WTC11 (cell line): ENCODE results near the gene FAM217A. TPM values are rescaled to one million over a fixed set of nuclear protein-coding genes. Genes with fewer than 3 reads are reported as not detected.

Experiments used
- ATAC-seq: fragments of 200-7000 bp; cut with Tn5 transposase; 2 replicates; pipeline ENCODE4 v1.10.0; 2021; ENCODE audit warnings: mild to moderate bottlenecking, moderate library complexity
- CTCF ChIA-PET: fragments of 300-600 bp; sonication (Branson Sonifier 250); formaldehyde crosslinking; loops from one replicate; lab custom pipeline; 2021; ENCODE audit warnings: antibody characterized with exemption; lab: Charles Lee
- POLR2A ChIA-PET: fragments of 350-600 bp; sonication (Branson Sonifier 250); formaldehyde crosslinking; loops from one replicate; lab custom pipeline; 2021; ENCODE audit warnings: antibody characterized with exemption; lab: Charles Lee
- DNase-seq: peaks from one replicate; pipeline ENCODE4 v3.0.0; 2021; ENCODE audit warnings: low spot score
- H3K27ac Mint-ChIP-seq: 2 replicates; pipeline ENCODE4 v1.8.0; 2021; ENCODE audit warnings: mixed read lengths
- H3K27me3 Mint-ChIP-seq: 2 replicates; pipeline ENCODE4 v1.8.0; 2021; ENCODE audit warnings: low read depth, mild to moderate bottlenecking, moderate library complexity, mixed read lengths
- H3K36me3 Mint-ChIP-seq: 2 replicates; pipeline ENCODE4 v1.8.0; 2021; ENCODE audit warnings: mixed read lengths
- H3K4me1 Mint-ChIP-seq: 2 replicates; pipeline ENCODE4 v1.8.0; 2022; ENCODE audit warnings: mixed read lengths
- H3K4me3 Mint-ChIP-seq: 2 replicates; pipeline ENCODE4 v1.8.0; 2021; ENCODE audit warnings: mild to moderate bottlenecking, moderate library complexity, mixed read lengths
- H3K9me3 Mint-ChIP-seq: 2 replicates; pipeline ENCODE4 v1.8.0; 2021; ENCODE audit warnings: mixed read lengths
- ATF2 ChIP-seq: sonication (generic); formaldehyde crosslinking; IDR thresholded peaks from 2 replicates; pipeline ENCODE4 v1.8.1; 2022; ENCODE audit warnings: low read depth, missing genetic modification reagents, borderline replicate concordance
- CBFB ChIP-seq: sonication (generic); formaldehyde crosslinking; IDR thresholded peaks from 2 replicates; pipeline ENCODE4 v1.8.1; 2022; ENCODE audit warnings: mild to moderate bottlenecking, low read depth, missing genetic modification reagents
- CDX4 ChIP-seq: fragments of 250-450 bp; sonication (Bioruptor Pico); IDR thresholded peaks from 2 replicates; pipeline ENCODE4 v1.9.0; 2021; ENCODE audit warnings: moderate library complexity, mild to moderate bottlenecking, inconsistent platforms, borderline replicate concordance
- CTCF ChIP-seq: fragments of 200-600 bp; IDR thresholded peaks from 2 replicates; pipeline ENCODE4 v1.8.0; 2022; ENCODE audit warnings: antibody characterized with exemption
- E2F5 ChIP-seq: sonication (generic); formaldehyde crosslinking; IDR thresholded peaks from 2 replicates; pipeline ENCODE4 v1.8.1; 2022; ENCODE audit warnings: mild to moderate bottlenecking, moderate library complexity, missing genetic modification reagents
- HMGA2 ChIP-seq: fragments of 250-450 bp; sonication (Bioruptor Pico); IDR thresholded peaks from 2 replicates; pipeline ENCODE4 v1.4.0; 2021; ENCODE audit warnings: mild to moderate bottlenecking, moderate library complexity
- IRF2 ChIP-seq: sonication (generic); formaldehyde crosslinking; IDR thresholded peaks from 2 replicates; pipeline ENCODE4 v1.8.0; 2022; ENCODE audit warnings: low read depth, missing genetic modification reagents, borderline replicate concordance
- NFATC4 ChIP-seq: fragments of 250-450 bp; sonication (Bioruptor Pico); IDR thresholded peaks from 2 replicates; pipeline ENCODE4 v1.9.0; 2021; ENCODE audit warnings: mild to moderate bottlenecking
- NR1H2 ChIP-seq: sonication (generic); formaldehyde crosslinking; IDR thresholded peaks from 2 replicates; pipeline ENCODE4 v1.9.0; 2021; ENCODE audit warnings: mild to moderate bottlenecking, moderate library complexity, missing genetic modification reagents
- PRRX2 ChIP-seq: fragments of 250-450 bp; sonication (Bioruptor Pico); IDR thresholded peaks from 2 replicates; pipeline ENCODE4 v1.8.0; 2021; ENCODE audit warnings: mild to moderate bottlenecking
- RELA ChIP-seq: sonication (generic); formaldehyde crosslinking; IDR thresholded peaks from 2 replicates; pipeline ENCODE4 v1.8.1; 2022; ENCODE audit warnings: missing genetic modification reagents, mild to moderate bottlenecking, borderline replicate concordance
- ZNF219 ChIP-seq: sonication (generic); formaldehyde crosslinking; IDR thresholded peaks from 2 replicates; pipeline ENCODE4 v1.8.0; 2023; ENCODE audit warnings: missing genetic modification reagents, mild to moderate bottlenecking, borderline replicate concordance
- ZNF423 ChIP-seq: fragments of 250-450 bp; sonication (Bioruptor Pico); IDR thresholded peaks from 2 replicates; pipeline ENCODE4 v2.1.2; 2022; ENCODE audit warnings: mild to moderate bottlenecking, moderate library complexity
- ZNF512 ChIP-seq: sonication (generic); formaldehyde crosslinking; IDR thresholded peaks from 2 replicates; pipeline ENCODE4 v1.8.1; 2022; ENCODE audit warnings: missing genetic modification reagents, borderline replicate concordance
- ZNF532 ChIP-seq: fragments of 250-450 bp; sonication (Bioruptor Pico); IDR thresholded peaks from 2 replicates; pipeline ENCODE4 v1.9.0; 2021; ENCODE audit warnings: mild to moderate bottlenecking, borderline replicate concordance
- ZSCAN18 ChIP-seq: fragments of 250-450 bp; sonication (Bioruptor Pico); IDR thresholded peaks from 2 replicates; pipeline ENCODE4 v2.1.2; 2022; ENCODE audit warnings: mild to moderate bottlenecking, moderate library complexity
- total RNA-seq: library from RNA; stranded (reverse); gene quantifications from 3 replicates; pipeline ENCODE4 v1.2.3, GENCODE V29; 2021

FAM217A gene
- total RNA-seq, 1 experiment from 2014 or later: not detected

- TF ChIP-seq CTCF (no peak), CDX4 (CRISPR knock-in tag) (no peak), ZNF423 (no peak), E2F5 (CRISPR knock-in tag) (no peak), ATF2 (CRISPR knock-in tag) (no peak), ZNF532 (CRISPR knock-in tag) (no peak), CBFB (CRISPR knock-in tag) (no peak)
These were observed 45.4 kb upstream of the FAM217A start (continued) for GRCh38 chr6:4124351-4124750.

GRCh38 chr6:4115741-4116140 is 36.8 kb upstream of the FAM217A start:
- peaks cover 36% of the 10 kb centered on the region for H3K36me3 Mint-ChIP-seq

GRCh38 chr6:4114123-4114522 is 35.2 kb upstream of the FAM217A start:
- Mint-ChIP-seq H3K4me3 (no peak overlapping the region), H3K27me3 (no peaks in the 10 kb centered on the region), H3K27ac (no peak overlapping the region), H3K36me3 (peaks cover 27% of the 10 kb centered on the region), H3K9me3 (no peaks in the 10 kb centered on the region), H3K4me1 (no peaks in the 10 kb centered on the region)
- ATAC-seq (peak; percentile 73), DNase-seq (no peak)
- POLR2A ChIA-PET: no interaction called here
- CTCF ChIA-PET: interaction anchor here (0.5 to 1.6 kb wide), 3 partner anchors 12 to 96 kb away, joined by 3 to 5 read pairs (median 4); partner anchors contain the start of gene ECI2
- TF ChIP-seq ZNF219 (CRISPR knock-in tag): no peak
- no peak for TF ChIP-seq IRF2 (CRISPR knock-in tag)
- TF ChIP-seq ATF2 (CRISPR knock-in tag): no peak
- TF ChIP-seq NFATC4 (CRISPR knock-in tag): no peak
- no peak for TF ChIP-seq RELA (CRISPR knock-in tag)
- TF ChIP-seq PRRX2 (CRISPR knock-in tag): no peak
- TF ChIP-seq ZNF512 (CRISPR knock-in tag): no peak
- TF ChIP-seq ZSCAN18 (CRISPR knock-in tag): no peak

More at GRCh38 chr6:4115741-4116140, 36.8 kb upstream of the FAM217A start:
- ChIA-PET POLR2A (no interaction called here), CTCF (interaction anchor here (1.7 kb wide), 1 partner anchor 40 kb away, joined by 3 read pairs; no protein-coding TSS in a partner anchor)
- Mint-ChIP-seq H3K9me3 (no peaks in the 10 kb centered on the region), H3K4me1 (no peaks in the 10 kb centered on the region), H3K4me3 (no peak overlapping the region), H3K27ac (no peak overlapping the region)
- no peak for ATAC-seq
- no peak for DNase-seq
- TF ChIP-seq HMGA2 (CRISPR knock-in tag) (no peak), NR1H2 (CRISPR knock-in tag) (no peak)
- TF ChIP-seq, all 79 proteins: peak for 0
- no peaks in the 10 kb centered on the region for H3K27me3 Mint-ChIP-seq
